LNCaP clone FGC (cell line): ENCODE measurements around the gene TUBB1.

ENCODE experiments used
- DNase-seq: peaks from one replicate; pipeline ENCODE4 v3.0.0-alpha.2; 2011; ENCODE audit warnings: low read depth
- H3K4me3 ChIP-seq: 2 replicates; pipeline ENCODE4 v1.5.1; 2011; ENCODE audit warnings: mild to moderate bottlenecking, low read depth, low read length, control low read depth
- CTCF ChIP-seq: IDR thresholded peaks from 2 replicates; pipeline ENCODE4 v1.5.1; 2012; ENCODE audit warnings: mild to moderate bottlenecking; ENCODE audit not compliant: control insufficient read depth, insufficient read depth; ENCODE audit errors: extremely low read depth

TUBB1 gene

GRCh38 chr20:59013031-59013951 lies 5.9 kb upstream of the TUBB1 start:
- no peak overlapping the region for H3K4me3 ChIP-seq
- no peak for TF ChIP-seq CTCF
- DNase-seq = no peak

GRCh38 chr20:59013959-59014608 lies 5.1 kb upstream of the TUBB1 start:
- no peak for TF ChIP-seq CTCF
- DNase-seq = no peak
- H3K4me3 ChIP-seq = no peak overlapping the region

GRCh38 chr20:59014680-59015389 lies 4.4 kb upstream of the TUBB1 start:
- TF ChIP-seq CTCF = no peak
- no peak for DNase-seq
- H3K4me3 ChIP-seq = no peak overlapping the region

- no peak for DNase-seq
- TF ChIP-seq CTCF = no peak
- no peak overlapping the region for H3K4me3 ChIP-seq
These were observed 3.8 kb upstream of the TUBB1 start for GRCh38 chr20:59015411-59015810.

GRCh38 chr20:59015812-59016711 lies 3.2 kb upstream of the TUBB1 start:
- no peak for TF ChIP-seq CTCF
- no peak overlapping the region for H3K4me3 ChIP-seq
- DNase-seq = no peak

GRCh38 chr20:59016795-59017492 lies 2.3 kb upstream of the TUBB1 start:
- TF ChIP-seq CTCF = no peak
- no peak for DNase-seq
- H3K4me3 ChIP-seq = no peak overlapping the region
